Left lung (tissue), 14 donors: ENCODE results near the gene POLR2J3. TPM values are rescaled to one million over a fixed set of nuclear protein-coding genes. Genes with fewer than 3 reads are reported as not detected.
"Not testable (repeated sequence)": the region's sequence is repeated elsewhere in the genome, so short reads cannot be mapped to it uniquely, and the experiment has no call there.

ENCODE experiments used
- ATAC-seq: fragments of 200-7000 bp; cut with Tn5 transposase; one replicate; pipeline ENCODE4 v1.9.1; 2020; ENCODE audit warnings: moderate library complexity
- DNase-seq, 4 donors: peaks; one replicate each; pipeline ENCODE4 v3.0.0-alpha.2; 2013 to 2020
- H3K27ac ChIP-seq, 2 donors: fragments of 200-600 bp; sonication (generic) in 1 of 2; one replicate each; pipeline versions ENCODE4 v1.5.0 to v1.8.0; 2020 to 2021
- H3K27me3 ChIP-seq, 2 donors: fragments of 200-600 bp; sonication (generic) in 1 of 2; one replicate each; pipeline versions ENCODE4 v1.5.0 to v1.8.0; 2020 to 2021
- H3K36me3 ChIP-seq, 2 donors: fragments of 200-600 bp; sonication (generic) in 1 of 2; one replicate each; pipeline versions ENCODE4 v1.5.0 to v1.8.0; 2020 to 2021
- H3K4me1 ChIP-seq, 2 donors: fragments of 200-600 bp; one replicate each; pipeline ENCODE4 v1.8.0; 2021
- H3K4me3 ChIP-seq, 2 donors: fragments of 200-600 bp; sonication (generic) in 1 of 2; one replicate each; pipeline versions ENCODE4 v1.5.0 to v1.8.0; 2020 to 2021; ENCODE audit warnings: mild to moderate bottlenecking in 1 of 2
- H3K9me3 ChIP-seq, 2 donors: fragments of 200-600 bp; sonication (generic) in 1 of 2; one replicate each; pipeline versions ENCODE4 v1.5.0 to v1.8.0; 2020 to 2021
- intact Hi-C, 2 donors: fragments of 100-400 bp; cut with DNase I; formaldehyde crosslinking; loops; one replicate each; pipeline versions ENCODE4 v1.11.2 to v1.14.2; 2022
- long read RNA-seq, 12 donors: library from polyadenylated mRNA in 2 of 12; unstranded in 2 of 12; transcript quantifications; one replicate each; pipeline ENCODE4 v2.0.0 and lab custom pipeline, GENCODE V29; 2019 to 2026
- polyA plus RNA-seq, 6 donors: library from polyadenylated mRNA; unstranded; fragments of 120-200 nt; gene quantifications; one replicate each; pipeline ENCODE4 v1.2.1, GENCODE V29; 2013; ENCODE audit not compliant: insufficient read length in 6 of 6
- total RNA-seq, 2 donors: library from RNA; stranded (reverse); fragmentation: NEBNext Ultra II Directional; extraction: Animal tissue kit (Norgen Biotek cat#: 25700); gene quantifications; one replicate each; pipeline ENCODE4 v1.2.1, GENCODE V29; 2021
- TF ChIP-seq, protein P1 (sequence below), 2 donors: fragments of 200-600 bp; sonication (generic) in 1 of 2; IDR thresholded peaks; one replicate each; pipeline versions ENCODE4 v1.5.0 to v1.8.0; 2021; ENCODE audit warnings: antibody characterized with exemption in 2 of 2
- donor health status: DM: no; HTN: yes; CAD: no.
- donor health status: DM: no; HTN: no; CAD: no.

Gene POLR2J3
- total RNA-seq (10 to 100 TPM; 21.6 to 43.4 TPM), polyA plus RNA-seq (100 to 1,000 TPM in 3 of 6 donors, 10 to 100 TPM in 3; 51.6 to 108 (median 95.7) TPM)
- long read RNA-seq, donor 1, full-length matches to known transcripts, result 7 of 7 reads
- long read RNA-seq, donor 1, partial matches to known transcripts, result 0 of 7 reads
- long read RNA-seq, donor 1, other reads (novel, unspliced or antisense), result 0 of 7 reads
- long read RNA-seq, donor 2, full-length matches to known transcripts, result 14 of 14 reads
- long read RNA-seq, donor 2, partial matches to known transcripts, result 0 of 14 reads
- long read RNA-seq, donor 2, other reads (novel, unspliced or antisense), result 0 of 14 reads
- long read RNA-seq, donor 3, full-length matches to known transcripts, result 10 of 10 reads
- long read RNA-seq, donor 3, partial matches to known transcripts, result 0 of 10 reads
- long read RNA-seq, donor 3, other reads (novel, unspliced or antisense), result 0 of 10 reads
- long read RNA-seq, donor 4, full-length matches to known transcripts, result 8 of 9 reads
- long read RNA-seq, donor 4, partial matches to known transcripts, result 0 of 9 reads
- long read RNA-seq, donor 4, other reads (novel, unspliced or antisense), result 1 of 9 reads
- long read RNA-seq, donor 5, full-length matches to known transcripts, result 8 of 8 reads
- long read RNA-seq, donor 5, partial matches to known transcripts, result 0 of 8 reads
- long read RNA-seq, donor 5, other reads (novel, unspliced or antisense), result 0 of 8 reads
- long read RNA-seq, donor 6, full-length matches to known transcripts, result 3 of 3 reads
- long read RNA-seq, donor 6, partial matches to known transcripts, result 0 of 3 reads
- long read RNA-seq, donor 6, other reads (novel, unspliced or antisense), result 0 of 3 reads
- long read RNA-seq, donor 7, full-length matches to known transcripts, result 5 of 5 reads
- long read RNA-seq, donor 7, partial matches to known transcripts, result 0 of 5 reads
- long read RNA-seq, donor 7, other reads (novel, unspliced or antisense), result 0 of 5 reads
- long read RNA-seq, donor 8, full-length matches to known transcripts, result 5 of 5 reads
- long read RNA-seq, donor 8, partial matches to known transcripts, result 0 of 5 reads
- long read RNA-seq, donor 8, other reads (novel, unspliced or antisense), result 0 of 5 reads
- long read RNA-seq, donor 9, result 0 reads
- long read RNA-seq, donor 10, full-length matches to known transcripts, result 20 of 20 reads
- long read RNA-seq, donor 10, partial matches to known transcripts, result 0 of 20 reads
- long read RNA-seq, donor 10, other reads (novel, unspliced or antisense), result 0 of 20 reads
- long read RNA-seq, donor 11, full-length matches to known transcripts, result 4 of 4 reads
- long read RNA-seq, donor 11, partial matches to known transcripts, result 0 of 4 reads
- long read RNA-seq, donor 11, other reads (novel, unspliced or antisense), result 0 of 4 reads
- long read RNA-seq, donor 12, full-length matches to known transcripts, result 3 of 3 reads
- long read RNA-seq, donor 12, partial matches to known transcripts, result 0 of 3 reads
- long read RNA-seq, donor 12, other reads (novel, unspliced or antisense), result 0 of 3 reads

DNA sequence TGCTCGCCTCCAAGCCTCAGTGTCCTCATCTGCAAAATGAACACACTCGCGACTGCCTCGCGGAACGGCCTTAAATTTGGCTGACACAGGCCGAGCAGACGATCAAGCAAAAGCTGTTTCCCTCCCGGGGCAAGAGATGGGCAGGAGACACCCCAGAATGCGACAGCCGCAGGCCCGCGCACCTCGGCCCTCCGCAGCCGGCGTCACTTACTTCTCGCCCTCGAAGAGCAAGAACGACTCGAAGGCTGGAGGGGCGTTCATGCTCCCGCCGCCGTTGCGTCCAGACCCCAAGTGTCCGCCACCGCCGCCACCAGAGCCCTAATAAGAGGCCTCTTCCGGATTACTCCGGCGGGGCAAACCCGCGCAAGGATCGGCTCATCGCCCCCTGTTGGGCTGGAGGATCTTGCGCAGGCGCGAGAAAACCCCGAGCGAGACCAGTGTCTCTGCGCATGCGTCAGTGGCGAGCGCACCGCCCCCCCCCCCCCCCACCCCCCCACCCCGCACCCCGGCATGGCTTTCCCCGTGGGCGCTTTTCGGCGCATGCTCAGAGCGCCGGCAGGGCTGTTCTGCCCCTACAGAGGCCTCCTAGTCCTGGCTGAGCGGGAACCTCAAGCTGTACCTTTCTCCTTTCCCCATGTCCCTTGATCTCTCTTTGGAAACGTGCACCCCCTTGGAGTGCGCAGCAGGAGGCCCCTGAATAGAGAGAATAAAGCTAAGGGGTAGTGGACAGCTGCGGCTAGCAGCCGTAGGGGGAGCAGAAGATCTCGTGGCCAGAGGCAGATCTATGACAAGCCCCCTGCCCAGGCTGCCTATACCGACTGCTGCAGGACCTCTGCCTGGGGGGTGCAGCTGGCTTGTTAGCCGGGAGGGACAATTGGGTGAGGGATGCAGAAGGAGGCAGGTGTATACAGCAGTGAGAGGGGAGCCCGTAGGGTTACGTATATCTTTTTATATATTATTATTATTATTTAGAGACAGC is at the start of gene POLR2J3:
Gene POLR2J3 (minus strand): TSS at position 323 of the 979 bp plus-strand sequence. CDS start 62 bp downstream, at position 261.
- H3K9me3 ChIP-seq, H3K27me3 ChIP-seq, H3K4me1 ChIP-seq, H3K36me3 ChIP-seq, intact Hi-C loops: not testable (repeated sequence)
- ATAC-seq (peak; percentile 97), DNase-seq (peak; percentile 80 to 100 (median 96))
- Histone ChIP-seq H3K27ac (peak within 1 kb of the TSS in 1 of 2 donors; percentile 80), H3K4me3 (peak within 1 kb of the TSS; percentile 60 to 81)
- TF ChIP-seq, protein P1, sequence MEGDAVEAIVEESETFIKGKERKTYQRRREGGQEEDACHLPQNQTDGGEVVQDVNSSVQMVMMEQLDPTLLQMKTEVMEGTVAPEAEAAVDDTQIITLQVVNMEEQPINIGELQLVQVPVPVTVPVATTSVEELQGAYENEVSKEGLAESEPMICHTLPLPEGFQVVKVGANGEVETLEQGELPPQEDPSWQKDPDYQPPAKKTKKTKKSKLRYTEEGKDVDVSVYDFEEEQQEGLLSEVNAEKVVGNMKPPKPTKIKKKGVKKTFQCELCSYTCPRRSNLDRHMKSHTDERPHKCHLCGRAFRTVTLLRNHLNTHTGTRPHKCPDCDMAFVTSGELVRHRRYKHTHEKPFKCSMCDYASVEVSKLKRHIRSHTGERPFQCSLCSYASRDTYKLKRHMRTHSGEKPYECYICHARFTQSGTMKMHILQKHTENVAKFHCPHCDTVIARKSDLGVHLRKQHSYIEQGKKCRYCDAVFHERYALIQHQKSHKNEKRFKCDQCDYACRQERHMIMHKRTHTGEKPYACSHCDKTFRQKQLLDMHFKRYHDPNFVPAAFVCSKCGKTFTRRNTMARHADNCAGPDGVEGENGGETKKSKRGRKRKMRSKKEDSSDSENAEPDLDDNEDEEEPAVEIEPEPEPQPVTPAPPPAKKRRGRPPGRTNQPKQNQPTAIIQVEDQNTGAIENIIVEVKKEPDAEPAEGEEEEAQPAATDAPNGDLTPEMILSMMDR (IDR thresholded peaks at IDR 0.05), result peak; percentile 38 to 79

DNA sequence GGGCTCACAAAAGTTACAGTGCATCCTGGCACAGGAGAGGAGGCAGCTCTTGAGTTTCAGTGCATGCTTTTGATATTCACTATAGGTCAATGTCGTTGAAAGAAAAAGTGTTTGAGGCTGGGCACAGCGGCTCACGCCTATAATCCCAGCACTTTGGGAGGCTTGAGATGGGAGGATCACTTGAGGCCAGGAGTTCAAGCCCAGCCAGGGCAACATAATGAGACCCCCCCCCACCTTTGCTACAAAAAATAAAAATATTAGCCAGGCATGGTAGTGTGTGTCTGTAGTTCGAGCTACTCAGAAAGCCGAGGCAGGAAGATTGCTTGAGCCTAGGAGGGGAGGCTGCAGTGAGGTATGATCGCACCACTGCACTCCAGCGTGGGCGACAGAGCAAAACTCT is 45.7 kb upstream of the POLR2J3 start:
- H3K27me3 ChIP-seq, ATAC-seq, H3K27ac ChIP-seq, H3K9me3 ChIP-seq, H3K36me3 ChIP-seq, H3K4me3 ChIP-seq, intact Hi-C loops, H3K4me1 ChIP-seq, DNase-seq: not testable (repeated sequence)

DNA sequence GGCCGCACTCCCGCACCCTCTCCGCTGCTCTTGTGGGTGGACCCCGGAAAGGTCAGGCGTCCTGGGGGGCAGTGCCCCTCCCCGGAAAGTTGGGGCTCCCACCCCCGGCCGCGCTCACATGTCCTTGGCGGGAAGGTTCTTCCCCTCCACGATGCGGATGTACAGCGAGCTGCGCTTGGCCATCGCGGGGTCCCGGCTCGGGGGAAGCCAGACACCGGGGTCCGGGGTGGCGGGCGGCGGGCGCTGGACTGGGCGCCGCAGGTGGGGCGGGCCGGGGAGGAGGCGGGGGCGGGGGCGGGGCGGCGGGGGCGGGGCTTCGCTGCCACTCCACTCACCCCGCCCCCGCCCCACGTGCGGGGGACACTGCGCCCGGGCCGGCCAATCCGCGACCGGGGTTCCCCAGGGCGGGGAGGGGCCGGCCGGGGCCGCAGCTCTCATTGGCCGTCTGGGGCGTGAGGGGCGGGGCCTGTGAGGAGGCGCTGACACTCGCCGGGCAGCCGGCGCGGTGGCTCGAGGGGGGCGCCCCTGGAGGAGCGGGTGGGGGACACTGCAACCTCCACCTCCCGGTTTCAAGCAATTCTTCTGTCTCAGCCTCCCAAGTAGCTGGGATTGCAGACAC is 44.2 kb upstream of the POLR2J3 start, which contains the start of gene RASA4:
Gene RASA4 (minus strand): TSS at position 250 of the 619 bp plus-strand sequence. CDS start 67 bp downstream, at position 183.
- peak within 1 kb of the TSS; percentile 24 to 36 for H3K4me3 ChIP-seq
- H3K4me1 ChIP-seq, H3K36me3 ChIP-seq, intact Hi-C loops, H3K27me3 ChIP-seq, H3K27ac ChIP-seq, H3K9me3 ChIP-seq: not testable (repeated sequence)
- DNase-seq (peak in 3 of 4 donors; percentile 26 to 91 (median 59)), ATAC-seq (peak; percentile 92)

DNA sequence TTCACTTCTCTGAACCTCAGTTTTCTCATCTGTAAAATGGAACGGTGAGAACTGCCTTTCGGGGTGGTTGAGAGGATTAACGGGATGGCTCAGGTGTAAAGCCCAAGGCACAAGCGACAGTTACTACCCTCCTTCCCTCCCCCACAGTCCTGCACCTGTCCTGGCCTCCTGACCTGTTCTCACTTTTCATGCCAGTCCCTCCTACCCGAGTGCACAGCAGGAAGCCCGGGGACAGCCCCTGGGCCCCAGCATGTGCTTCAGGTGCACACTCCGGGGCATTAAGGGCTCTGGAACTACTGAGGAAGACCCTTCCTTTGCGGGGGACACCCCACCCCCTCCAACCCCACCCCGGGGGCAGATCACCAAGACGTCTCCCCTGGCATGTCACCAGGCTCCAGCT is 43.5 kb upstream of the POLR2J3 start:
- H3K4me1 ChIP-seq, H3K9me3 ChIP-seq, H3K27me3 ChIP-seq, intact Hi-C loops, H3K27ac ChIP-seq, H3K36me3 ChIP-seq, DNase-seq, H3K4me3 ChIP-seq: not testable (repeated sequence)
- peak; percentile 10 for ATAC-seq

DNA sequence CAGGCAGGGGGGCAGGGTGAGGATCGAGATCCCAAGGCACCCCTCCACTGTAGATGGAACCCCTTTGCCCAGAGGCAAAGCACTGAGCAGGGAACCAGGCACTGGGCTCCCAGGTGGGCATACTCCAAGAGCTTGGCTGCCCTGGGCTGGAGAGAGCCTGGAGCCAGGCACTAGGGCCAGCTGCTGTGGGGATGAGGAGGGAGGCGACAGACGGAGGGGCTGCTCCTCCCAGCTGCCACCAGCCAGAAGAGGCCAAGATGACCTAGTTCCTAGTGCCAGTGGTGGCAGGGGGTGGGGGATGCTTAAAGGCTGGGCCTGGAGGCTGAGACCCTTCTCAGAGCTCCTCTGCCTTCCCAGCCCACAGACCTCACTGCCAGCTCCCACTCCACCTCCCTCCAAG is 42.5 kb upstream of the POLR2J3 start:
- H3K9me3 ChIP-seq, DNase-seq, H3K4me1 ChIP-seq, H3K27me3 ChIP-seq, H3K36me3 ChIP-seq, H3K4me3 ChIP-seq, ATAC-seq, H3K27ac ChIP-seq, intact Hi-C loops: not testable (repeated sequence)

DNA sequence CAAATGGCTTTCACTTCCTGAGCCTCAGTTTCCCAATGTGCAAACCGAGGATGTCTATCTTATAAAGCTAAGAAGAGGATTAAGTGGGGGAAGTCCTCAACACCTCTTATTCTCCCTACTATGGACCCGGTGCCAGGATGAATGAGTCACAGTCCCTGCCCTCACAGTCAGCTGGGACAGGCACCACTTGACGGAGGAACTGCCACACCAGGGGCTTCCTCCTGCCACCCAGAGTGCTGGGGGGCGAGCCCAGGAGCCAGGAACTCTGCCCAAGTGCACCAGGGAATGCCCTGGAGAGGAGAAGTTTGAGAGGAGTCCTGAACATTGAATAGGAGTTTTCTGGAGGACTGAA is 41.9 kb upstream of the POLR2J3 start:
- H3K27me3 ChIP-seq, DNase-seq, intact Hi-C loops, H3K4me3 ChIP-seq, H3K27ac ChIP-seq, H3K36me3 ChIP-seq, H3K9me3 ChIP-seq, H3K4me1 ChIP-seq: not testable (repeated sequence)
- ATAC-seq, result peak; percentile 51

DNA sequence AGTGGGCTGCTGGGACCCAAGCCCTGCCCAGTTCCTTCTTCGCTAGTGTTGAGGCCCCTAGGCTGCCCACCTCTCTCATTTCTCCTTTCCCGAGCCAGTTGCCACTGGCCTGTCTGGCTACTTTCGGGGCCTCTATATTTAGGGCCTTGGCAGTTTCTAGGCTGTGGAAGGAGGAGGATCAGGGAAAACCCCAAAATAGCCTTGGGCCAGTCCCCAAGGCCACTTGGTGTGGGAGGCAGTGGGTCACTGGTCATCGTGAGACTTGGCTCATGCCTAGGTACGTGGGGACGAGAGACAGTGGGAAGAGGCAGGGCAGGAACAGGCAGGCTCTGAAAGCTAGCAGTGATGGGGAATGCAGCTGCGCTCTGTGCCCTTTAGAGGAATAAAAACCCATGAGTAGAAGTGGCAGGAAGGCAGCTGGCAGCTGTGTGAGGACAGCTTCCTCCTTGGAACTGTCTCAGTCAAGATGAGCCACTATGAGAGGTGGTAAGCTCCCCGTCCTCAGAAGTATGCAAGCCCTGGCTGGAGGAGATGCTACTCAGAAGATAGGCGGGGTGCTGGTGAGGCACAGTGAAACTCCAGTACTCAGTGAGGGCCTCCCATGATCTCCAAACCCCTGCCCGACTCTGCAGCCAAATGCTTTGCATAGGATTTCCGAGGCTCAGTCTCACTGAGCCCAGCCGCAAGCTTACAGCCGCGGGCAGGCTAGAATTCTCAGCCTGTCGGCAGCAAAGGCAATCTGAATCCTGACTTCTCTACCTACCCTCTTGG is 41.4 kb upstream of the POLR2J3 start:
- H3K27ac ChIP-seq, H3K27me3 ChIP-seq, ATAC-seq, H3K4me1 ChIP-seq, H3K9me3 ChIP-seq, H3K4me3 ChIP-seq, intact Hi-C loops, H3K36me3 ChIP-seq: not testable (repeated sequence)
- peak in 1 of 4 donors; percentile 32 for DNase-seq

DNA sequence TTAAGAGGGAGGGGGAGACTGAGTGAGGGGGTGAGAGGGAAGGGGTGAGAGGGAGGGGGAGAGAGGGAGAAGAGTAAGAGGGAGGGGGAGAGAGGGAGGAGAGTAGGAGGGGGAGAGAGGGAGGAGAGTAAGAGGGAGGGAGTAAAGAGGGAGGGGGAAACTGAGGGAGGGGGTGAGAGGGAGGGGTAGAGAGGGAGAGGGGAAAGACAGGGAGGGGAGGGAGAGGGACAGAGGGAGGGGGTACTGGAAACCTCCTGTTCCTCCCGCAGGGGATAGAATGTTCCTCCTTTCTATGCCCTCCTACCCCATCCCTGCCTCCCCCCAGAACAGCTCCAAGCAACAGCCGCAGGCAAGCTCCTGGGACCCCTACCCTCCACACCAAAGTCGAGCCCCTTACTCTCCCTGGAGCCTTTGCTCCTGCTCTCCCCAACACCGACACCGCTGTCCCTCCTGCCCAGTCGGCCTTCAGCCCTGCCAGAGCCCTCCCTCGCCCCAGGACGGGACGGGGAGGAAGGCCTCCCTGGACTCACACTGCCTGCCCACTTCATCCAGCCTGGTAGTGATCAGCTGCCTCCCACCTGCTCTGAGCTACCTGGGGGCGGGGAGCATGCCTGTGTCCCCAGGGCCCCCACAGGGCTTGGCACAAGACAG is 39.4 kb upstream of the POLR2J3 start:
- Histone ChIP-seq H3K4me3 (peak overlapping the region in 1 of 2 donors; percentile 23), H3K27ac (peak overlapping the region; percentile 44 to 75)
- ATAC-seq, H3K27me3 ChIP-seq, H3K36me3 ChIP-seq, H3K9me3 ChIP-seq, intact Hi-C loops, H3K4me1 ChIP-seq: not testable (repeated sequence)
- DNase-seq, result peak in 3 of 4 donors; percentile 25 to 86 (median 36)
